ENCODE data around the gene NIPBL.
A peak's percentile ranks its signal among the peaks of the same experiment; 100 is the strongest.
"Not testable (repeated sequence)": the region's sequence is repeated elsewhere in the genome, so short reads cannot be mapped to it uniquely, and the experiment has no call there.

NIPBL gene

GRCh38 chr5:36901077-36901476, 24.5 kb downstream of the NIPBL start:
- DNase-seq (ENCODE audit: low spot score): not testable (repeated sequence)

GRCh38 chr5:36901856-36902255, 25.3 kb downstream of the NIPBL start:
- DNase-seq (ENCODE audit: low spot score): no peak

DNA sequence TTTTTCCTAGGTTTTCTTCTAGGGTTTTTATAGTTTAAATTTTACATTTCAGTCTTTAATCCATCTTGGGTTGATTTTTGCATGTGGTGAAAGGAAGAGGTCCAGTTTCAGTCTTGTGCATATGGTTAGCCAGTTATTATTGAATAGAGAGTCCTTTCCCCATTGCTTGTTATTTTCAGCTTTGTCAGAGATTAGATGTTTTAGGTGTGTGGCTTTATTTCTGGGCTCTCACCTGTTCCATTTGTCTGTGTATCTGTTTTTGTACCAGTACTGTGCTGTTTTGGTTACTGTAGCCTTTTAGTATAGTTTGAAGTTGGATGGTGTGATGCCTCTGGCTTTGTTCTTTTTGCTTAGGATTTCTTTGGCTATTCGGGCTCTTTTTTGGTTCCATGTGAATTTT, 25.8 kb downstream of the NIPBL start:
- no peak for DNase-seq (ENCODE audit: low spot score)

- DNase-seq (ENCODE audit: low spot score): no peak
Measured at GRCh38 chr5:36904677-36905076, 28.1 kb downstream of the NIPBL start.

DNA sequence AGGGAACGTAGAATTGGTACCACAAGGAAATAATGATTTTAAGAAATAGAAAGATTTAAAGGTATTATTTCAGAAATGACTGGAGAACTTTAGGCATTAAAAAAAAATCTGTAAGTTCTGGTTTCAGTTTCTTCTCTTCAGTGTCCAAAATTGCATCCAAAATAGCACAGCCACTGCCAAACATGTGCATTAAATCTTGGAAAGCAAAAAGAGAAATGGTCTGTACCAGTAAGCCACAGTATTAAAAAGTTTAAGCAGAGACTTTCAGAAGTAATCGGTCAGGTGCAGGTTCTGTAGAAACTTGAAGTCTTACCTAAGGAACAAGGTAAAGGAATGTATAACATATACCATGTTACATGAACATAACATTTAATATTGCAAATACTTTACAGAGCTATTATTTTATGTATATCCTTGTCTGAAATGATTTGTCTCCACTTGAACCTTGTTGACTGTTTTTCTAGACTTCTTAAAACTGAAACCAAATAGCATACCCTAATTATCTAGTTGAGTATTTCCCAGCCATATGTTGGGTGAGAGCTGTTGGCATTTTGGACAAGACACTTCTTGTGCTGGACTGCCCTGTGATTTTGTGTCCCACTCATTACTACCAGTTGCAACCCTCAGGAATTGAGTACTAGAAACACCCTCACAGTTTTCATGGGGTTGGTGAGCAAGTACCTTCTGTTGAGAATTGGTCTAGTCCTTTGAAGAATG, 32.1 kb downstream of the NIPBL start:
- DNase-seq (ENCODE audit: low spot score): no peak

DNA sequence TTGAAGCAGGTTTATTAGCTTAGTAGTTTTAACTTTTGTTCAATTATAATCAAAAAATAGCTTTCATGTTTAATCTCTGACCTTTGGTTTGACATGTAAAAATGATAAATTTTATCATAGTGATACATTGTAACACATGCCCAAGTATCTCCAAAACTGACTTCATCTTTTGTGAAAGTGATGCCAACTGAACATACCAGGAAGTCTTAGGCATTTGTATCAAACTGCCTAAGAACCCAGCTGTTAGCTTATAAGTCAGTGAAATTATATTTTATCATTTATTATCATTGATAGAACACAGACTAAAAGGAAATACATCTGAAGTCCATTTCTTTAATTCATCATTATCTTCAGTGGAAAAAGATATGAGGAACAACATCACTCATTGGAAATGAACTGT, 39.1 kb downstream of the NIPBL start:
- no peak for DNase-seq (ENCODE audit: low spot score)

DNA sequence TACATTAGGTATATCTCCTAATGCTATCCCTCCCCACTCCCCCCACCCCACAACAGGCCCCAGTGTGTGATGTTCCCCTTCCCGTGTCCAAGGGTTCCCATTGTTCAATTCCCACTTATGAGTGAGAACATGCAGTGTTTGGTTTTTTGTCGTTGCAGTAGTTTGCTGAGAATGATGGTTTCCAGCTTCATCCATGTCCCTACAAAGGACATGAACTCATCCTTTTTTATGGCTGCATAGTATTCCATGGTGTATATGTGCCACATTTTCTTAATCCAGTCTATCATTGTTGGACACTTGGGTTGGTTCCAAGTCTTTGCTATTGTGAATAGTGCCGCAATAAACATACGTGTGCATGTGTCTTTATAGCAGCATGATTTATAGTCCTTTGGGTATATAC, 40.0 kb downstream of the NIPBL start:
- not testable (repeated sequence) for DNase-seq (ENCODE audit: low spot score)

DNA sequence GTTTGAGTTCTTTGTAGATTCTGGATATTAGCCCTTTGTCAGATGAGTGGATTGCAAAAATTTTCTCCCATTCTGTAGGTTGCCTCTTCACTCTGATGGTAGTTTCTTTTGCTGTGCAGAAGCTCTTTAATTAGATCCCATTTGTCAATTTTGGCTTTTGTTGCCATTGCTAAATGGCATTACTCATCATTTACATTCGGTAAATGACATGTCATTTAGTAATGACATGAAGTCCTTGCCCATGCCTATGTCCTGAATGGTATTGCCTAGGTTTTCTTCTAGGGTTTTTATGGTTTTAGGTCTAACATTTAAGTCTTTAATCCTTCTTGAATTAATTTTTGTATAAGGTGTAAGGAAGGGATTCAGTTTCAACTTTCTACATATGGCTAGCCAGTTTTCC, 40.8 kb downstream of the NIPBL start:
- DNase-seq (ENCODE audit: low spot score): not testable (repeated sequence)

DNA sequence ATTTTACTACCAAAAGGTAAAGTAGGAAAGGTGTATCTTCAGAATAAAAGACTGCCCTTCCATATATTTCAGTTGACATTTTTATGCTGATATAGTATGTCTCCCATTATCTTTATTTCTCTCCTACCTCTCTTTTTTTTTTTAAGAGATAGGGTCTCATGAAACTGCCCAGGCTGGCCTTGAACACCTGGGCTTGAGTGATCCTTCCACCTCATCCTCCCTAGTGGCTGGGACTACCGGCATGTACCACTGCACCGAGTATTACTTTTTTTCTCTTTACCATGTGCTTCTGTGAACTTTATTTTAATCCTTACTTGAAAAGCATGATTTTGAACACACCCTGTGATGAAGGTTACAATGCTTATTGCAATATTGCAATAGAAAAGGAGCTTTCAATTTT, 42.7 kb downstream of the NIPBL start:
- no peak for DNase-seq (ENCODE audit: low spot score)

- DNase-seq (ENCODE audit: low spot score): no peak
Measured at GRCh38 chr5:36919650-36920049, 43.1 kb downstream of the NIPBL start.

- DNase-seq (ENCODE audit: low spot score): no peak
Measured at GRCh38 chr5:36928947-36929346, 52.4 kb downstream of the NIPBL start.

GRCh38 chr5:36929438-36929837, 52.9 kb downstream of the NIPBL start:
- DNase-seq (ENCODE audit: low spot score): no peak

- no peak for DNase-seq (ENCODE audit: low spot score)
Measured at GRCh38 chr5:36932056-36932455, 55.5 kb downstream of the NIPBL start.

DNA sequence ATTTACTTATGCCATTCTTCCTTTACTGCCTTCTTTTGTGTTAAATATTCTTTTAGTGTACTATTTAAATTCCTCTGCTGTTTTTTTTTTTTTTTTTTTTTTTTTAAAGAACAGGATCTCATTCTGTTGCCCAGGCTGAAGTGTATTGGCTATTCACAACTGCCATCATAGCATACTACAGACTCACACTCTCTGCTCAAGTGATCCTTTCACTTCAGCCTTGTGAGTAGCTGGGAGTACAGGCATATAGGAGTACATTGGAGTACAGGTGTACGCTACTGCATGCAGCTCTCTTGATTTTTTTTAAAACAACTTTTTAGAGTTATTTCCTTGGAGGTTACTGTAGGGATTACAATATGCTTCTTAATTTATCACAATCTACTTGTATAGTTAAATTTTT, 56.1 kb downstream of the NIPBL start:
- no peak for DNase-seq (ENCODE audit: low spot score)

DNA sequence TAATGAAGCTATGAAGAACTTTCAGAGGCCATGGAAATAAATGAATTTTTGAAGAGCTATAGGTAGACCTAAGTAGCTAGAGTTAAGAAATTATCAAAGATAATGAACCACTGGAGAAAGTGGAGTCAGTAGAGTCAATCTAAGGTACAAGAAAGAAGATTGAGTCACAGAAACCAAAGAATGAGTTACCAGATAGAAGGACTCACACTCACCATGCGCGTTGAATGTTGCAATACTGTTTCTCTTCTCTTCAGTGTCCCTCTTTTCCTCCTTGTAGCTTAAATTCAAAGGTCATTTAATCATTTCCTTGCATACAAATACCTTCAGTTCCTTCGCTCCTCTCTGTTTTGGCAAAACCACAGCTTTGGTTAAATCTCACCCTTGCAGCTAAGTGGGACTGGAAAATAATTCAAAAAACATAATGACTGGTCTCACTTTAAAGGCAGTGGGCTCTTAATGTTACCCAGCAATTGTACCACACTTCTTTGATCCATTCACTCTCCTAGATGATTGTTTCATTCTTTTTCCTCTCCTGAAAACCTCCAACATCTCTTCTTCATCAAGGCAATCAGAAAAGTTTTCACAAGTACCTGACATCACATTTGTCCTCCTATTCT, 58.3 kb downstream of the NIPBL start:
- no peak for DNase-seq (ENCODE audit: low spot score)

GRCh38 chr5:36935805-36936204, 59.2 kb downstream of the NIPBL start:
- DNase-seq (ENCODE audit: low spot score): no peak

- no peak for DNase-seq (ENCODE audit: low spot score)
Measured at GRCh38 chr5:36936309-36936708, 59.7 kb downstream of the NIPBL start.

DNA sequence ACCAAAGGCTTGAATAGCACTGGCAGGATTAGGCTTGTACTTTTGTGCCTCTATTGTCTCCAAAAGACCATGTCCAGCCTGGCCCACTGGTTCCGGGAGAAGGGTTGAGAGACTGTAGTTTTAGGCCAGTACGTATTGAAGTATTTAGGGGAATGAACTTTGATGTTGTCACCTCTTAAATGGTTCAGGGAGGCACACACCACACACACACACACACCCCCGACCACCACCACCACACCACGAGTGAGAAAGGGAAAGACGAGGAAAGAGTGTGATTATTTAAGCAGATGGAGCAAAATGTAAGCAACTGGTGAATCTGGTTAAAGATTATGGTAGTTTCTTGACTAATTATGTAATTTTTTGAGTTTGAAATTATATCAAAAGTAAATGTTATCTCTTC, 61.6 kb downstream of the NIPBL start:
- DNase-seq (ENCODE audit: low spot score): no peak

GRCh38 chr5:36939969-36940858, 63.6 kb downstream of the NIPBL start:
- no peak for DNase-seq (ENCODE audit: low spot score)

DNA sequence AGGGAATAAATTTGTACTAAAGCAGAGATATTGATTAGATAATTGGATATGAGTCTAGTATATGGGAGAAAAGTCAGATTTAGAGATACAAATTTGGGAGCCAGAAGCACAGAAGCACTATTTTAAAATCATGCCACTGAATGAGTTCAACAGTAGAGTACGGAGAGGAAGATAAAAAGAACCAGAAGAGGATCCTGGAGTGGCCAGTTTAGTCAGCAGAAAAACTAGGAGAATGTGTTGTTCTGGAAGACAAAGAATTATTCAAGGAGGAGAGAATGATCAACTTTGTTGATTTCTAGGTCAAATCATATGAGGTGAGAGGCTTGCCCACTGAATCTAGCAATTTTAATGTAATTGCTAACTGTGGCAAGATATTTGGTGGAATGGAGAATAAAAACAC, 67.0 kb downstream of the NIPBL start:
- no peak for DNase-seq (ENCODE audit: low spot score)

GRCh38 chr5:36944024-36944423, 67.5 kb downstream of the NIPBL start:
- DNase-seq (ENCODE audit: low spot score): no peak

- peak; percentile 38 for DNase-seq (ENCODE audit: low spot score)
Measured at GRCh38 chr5:36944607-36945225, 68.1 kb downstream of the NIPBL start.

GRCh38 chr5:36945687-36946086, 69.1 kb downstream of the NIPBL start:
- DNase-seq (ENCODE audit: low spot score): no peak
